ENCODE results near the gene IGF1R.

IGF1R gene

GRCh38 chr15:98893401-98893800 is 245.1 kb downstream of the IGF1R start:
- Histone ChIP-seq H3K27me3 (ENCODE audit: insufficient read depth, low read length, poor library complexity) (no peaks in the 10 kb centered on the region), H3K27ac (ENCODE audit: low read length) (no peak overlapping the region), H3K36me3 (ENCODE audit: insufficient read depth, low read length) (peaks cover 44% of the 10 kb centered on the region), H3K4me1 (ENCODE audit: insufficient read depth, low read length) (no peaks in the 10 kb centered on the region), H2AFZ (ENCODE audit: low read depth, low read length) (no peak overlapping the region), H3K9ac (ENCODE audit: low read depth, low read length) (no peak overlapping the region), H3K4me2 (ENCODE audit: insufficient read depth, low read length) (no peak overlapping the region), H3K79me2 (ENCODE audit: insufficient read depth, low read length) (peaks cover 10% of the 10 kb centered on the region), H3K4me3 (ENCODE audit: low read depth in 1 of 2, low read length in 2 of 2) (no peak overlapping the region), H4K20me1 (ENCODE audit: insufficient read depth, low read length) (no peaks in the 10 kb centered on the region), H3K9me3 (ENCODE audit: insufficient read depth, low read length, severe bottlenecking) (no peaks in the 10 kb centered on the region)
- no peak for TF ChIP-seq EZH2 (IDR thresholded peaks at IDR 0.05; ENCODE audit: borderline replicate concordance, low read depth, low read length, severe bottlenecking)
- TF ChIP-seq CTCF (IDR thresholded peaks at IDR 0.05; ENCODE audit: borderline replicate concordance, extremely low read depth, low read length, poor library complexity, severe bottlenecking), result no peak
- ATAC-seq (ENCODE audit: insufficient read depth, low read depth), result no peak
- no peak for DNase-seq

DNA sequence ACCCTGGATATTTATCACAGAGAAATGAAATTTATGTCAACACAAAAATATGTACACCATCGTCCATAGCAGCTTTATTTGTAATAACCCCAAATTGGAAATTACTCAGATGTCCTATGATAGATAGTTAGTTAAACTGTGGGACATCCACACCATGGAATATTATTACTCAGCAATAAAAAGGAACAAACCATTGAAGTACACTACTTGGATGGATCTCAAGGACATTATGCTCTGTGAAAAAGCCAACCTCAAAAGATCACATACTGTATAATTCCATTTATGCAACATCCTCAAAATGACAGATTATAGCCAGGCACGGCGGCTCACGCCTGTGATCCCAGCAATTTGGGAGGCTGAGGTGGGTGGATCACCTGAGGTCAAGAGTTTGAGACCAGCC is 246.0 kb downstream of the IGF1R start:
- H3K4me3 ChIP-seq (ENCODE audit: low read depth in 1 of 2, low read length in 2 of 2), result no peak overlapping the region
- no peaks in the 10 kb centered on the region for H3K27me3 ChIP-seq (ENCODE audit: insufficient read depth, low read length, poor library complexity)
- H3K27ac ChIP-seq (ENCODE audit: low read length), result no peak overlapping the region
- no peaks in the 10 kb centered on the region for H3K4me1 ChIP-seq (ENCODE audit: insufficient read depth, low read length)
- H3K79me2 ChIP-seq (ENCODE audit: insufficient read depth, low read length), result peaks cover 5% of the 10 kb centered on the region
- H4K20me1 ChIP-seq (ENCODE audit: insufficient read depth, low read length), result no peaks in the 10 kb centered on the region
- no peak for ATAC-seq (ENCODE audit: insufficient read depth, low read depth)
- no peak for TF ChIP-seq EZH2 (IDR thresholded peaks at IDR 0.05; ENCODE audit: borderline replicate concordance, low read depth, low read length, severe bottlenecking)
- TF ChIP-seq CTCF (IDR thresholded peaks at IDR 0.05; ENCODE audit: borderline replicate concordance, extremely low read depth, low read length, poor library complexity, severe bottlenecking), result no peak
- no peak overlapping the region for H3K4me2 ChIP-seq (ENCODE audit: insufficient read depth, low read length)
- H3K9me3 ChIP-seq (ENCODE audit: insufficient read depth, low read length, severe bottlenecking), result no peaks in the 10 kb centered on the region
- DNase-seq, result no peak
- peaks cover 50% of the 10 kb centered on the region for H3K36me3 ChIP-seq (ENCODE audit: insufficient read depth, low read length)
- H3K9ac ChIP-seq (ENCODE audit: low read depth, low read length), result no peak overlapping the region
- H2AFZ ChIP-seq (ENCODE audit: low read depth, low read length), result no peak overlapping the region

DNA sequence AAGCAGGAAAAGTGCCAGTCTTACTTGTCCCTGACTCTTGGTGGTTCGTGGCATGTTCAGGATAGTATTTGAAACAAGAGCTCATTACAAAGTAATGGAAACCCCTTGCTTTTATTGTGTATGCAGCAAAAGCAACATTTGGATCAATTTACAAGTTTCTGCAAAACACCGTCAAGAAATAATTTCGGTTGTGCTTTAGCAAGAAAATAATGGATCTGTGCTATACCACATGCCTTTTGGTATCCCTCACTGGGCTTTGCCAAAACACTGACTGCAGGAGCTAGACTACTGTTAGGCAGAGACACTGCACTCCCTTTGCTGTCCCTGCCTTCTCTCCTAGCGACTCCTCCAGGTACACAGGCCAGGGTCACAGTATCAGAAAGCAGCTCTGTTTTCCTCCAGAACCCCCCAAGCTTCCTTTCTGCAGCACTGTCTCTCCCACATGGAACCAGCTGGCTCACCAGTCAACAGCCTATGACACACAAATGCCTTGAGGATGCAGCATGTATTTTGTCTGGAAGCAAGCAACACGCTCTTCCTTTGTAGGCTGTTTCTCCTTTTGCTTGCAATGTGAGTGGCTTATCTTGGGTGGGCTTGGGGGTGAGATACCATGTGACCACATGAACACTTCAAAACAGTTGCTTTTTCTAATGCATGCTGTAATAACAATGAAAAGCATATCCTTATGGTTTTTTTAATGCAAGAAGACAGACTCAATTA is 247.8 kb downstream of the IGF1R start:
- no peak overlapping the region for H3K4me2 ChIP-seq (ENCODE audit: insufficient read depth, low read length)

More for the DNA sequence above, 247.8 kb downstream of the IGF1R start:
- ATAC-seq (ENCODE audit: insufficient read depth, low read depth) (no peak), DNase-seq (no peak)
- H3K36me3 ChIP-seq (ENCODE audit: insufficient read depth, low read length), result peaks cover 58% of the 10 kb centered on the region
- H3K27ac ChIP-seq (ENCODE audit: low read length), result no peak overlapping the region
- no peak overlapping the region for H3K9ac ChIP-seq (ENCODE audit: low read depth, low read length)
- H4K20me1 ChIP-seq (ENCODE audit: insufficient read depth, low read length), result no peaks in the 10 kb centered on the region
- no peaks in the 10 kb centered on the region for H3K4me1 ChIP-seq (ENCODE audit: insufficient read depth, low read length)
- no peaks in the 10 kb centered on the region for H3K79me2 ChIP-seq (ENCODE audit: insufficient read depth, low read length)
- TF ChIP-seq CTCF (IDR thresholded peaks at IDR 0.05; ENCODE audit: borderline replicate concordance, extremely low read depth, low read length, poor library complexity, severe bottlenecking) (no peak), EZH2 (IDR thresholded peaks at IDR 0.05; ENCODE audit: borderline replicate concordance, low read depth, low read length, severe bottlenecking) (no peak)
- H3K4me3 ChIP-seq (ENCODE audit: low read depth in 1 of 2, low read length in 2 of 2), result no peak overlapping the region
- no peaks in the 10 kb centered on the region for H3K27me3 ChIP-seq (ENCODE audit: insufficient read depth, low read length, poor library complexity)
- no peaks in the 10 kb centered on the region for H3K9me3 ChIP-seq (ENCODE audit: insufficient read depth, low read length, severe bottlenecking)
- no peak overlapping the region for H2AFZ ChIP-seq (ENCODE audit: low read depth, low read length)

Measured in DND-41 (cell line).